ENCODE data around the gene ZNF205.

GRCh38 chr16:3118846-3119245 lies 6.5 kb downstream of the ZNF205 start:
- TF ChIP-seq CTCF (IDR thresholded peaks at IDR 0.05) (no peak), POLR2AphosphoS5 (IDR thresholded peaks at IDR 0.05) (no peak), POLR2A (IDR thresholded peaks at IDR 0.05) (no peak), EP300 (IDR thresholded peaks at IDR 0.05) (no peak)
